Vagina (tissue), 2 donors: ENCODE results near the gene PAQR7. TPM values are rescaled to one million over a fixed set of nuclear protein-coding genes. Genes with fewer than 3 reads are reported as not detected.

ENCODE experiments used
- DNase-seq, 2 donors: peaks; one replicate each; pipeline ENCODE4 v3.0.0-alpha.2; 2017; ENCODE audit errors: extremely low spot score in 2 of 2
- H3K27ac ChIP-seq: fragments of 200-600 bp; sonication (generic); one replicate; pipeline ENCODE4 v1.5.1; 2019
- H3K27me3 ChIP-seq: fragments of 200-600 bp; sonication (generic); one replicate; pipeline ENCODE4 v1.5.1; 2019
- H3K36me3 ChIP-seq, 2 donors: fragments of 200-600 bp; sonication (generic); one replicate each; pipeline ENCODE4 v1.5.1; 2017 to 2019
- H3K4me1 ChIP-seq: fragments of 200-600 bp; sonication (generic); one replicate; pipeline ENCODE4 v1.5.1; 2019
- H3K4me3 ChIP-seq, 2 donors: fragments of 200-600 bp; sonication (generic); 1 replicate in 1 of 2; 2 replicates in 1 of 2; pipeline ENCODE4 v1.5.1; 2016 to 2019
- H3K9me3 ChIP-seq: fragments of 200-600 bp; sonication (generic); one replicate; pipeline ENCODE4 v1.5.1; 2019
- POLR2A ChIP-seq, 2 donors: fragments of 450-650 bp; IDR thresholded peaks; one replicate each; pipeline ENCODE4 v1.6.1; 2017; ENCODE audit warnings: antibody characterized with exemption in 2 of 2, mild to moderate bottlenecking in 2 of 2, moderate library complexity in 2 of 2
- POLR2AphosphoS5 ChIP-seq, 2 donors: sonication (generic); formaldehyde crosslinking; IDR thresholded peaks; one replicate each; pipeline ENCODE4 v1.9.0; 2017; ENCODE audit warnings: antibody characterized with exemption in 2 of 2, mild to moderate bottlenecking in 2 of 2, low read depth in 1 of 2; ENCODE audit not compliant: insufficient read depth in 1 of 2
- intact Hi-C: fragments of 100-400 bp; cut with DNase I; formaldehyde crosslinking; loops from one replicate; pipeline ENCODE4 v1.15.1; 2023
- total RNA-seq: library from RNA; depleted of rRNA; stranded (reverse); fragments of >200 nt; gene quantifications from one replicate; pipeline ENCODE4 v1.2.3, GENCODE V29; 2016
- TF ChIP-seq, protein P1 (sequence below), 3 experiments: fragments of 450-650 bp in 2 of 3; fragments of 200-600 bp in 1 of 3; sonication (generic) in 1 of 3; IDR thresholded peaks; one replicate each; pipeline ENCODE4 v1.5.1; 2017 to 2019; ENCODE audit warnings: antibody characterized with exemption in 3 of 3, mild to moderate bottlenecking in 2 of 3, moderate library complexity in 2 of 3

The PAQR7 gene
- total RNA-seq, 1 donor from 2014 or later, result 7.1 TPM

DNA sequence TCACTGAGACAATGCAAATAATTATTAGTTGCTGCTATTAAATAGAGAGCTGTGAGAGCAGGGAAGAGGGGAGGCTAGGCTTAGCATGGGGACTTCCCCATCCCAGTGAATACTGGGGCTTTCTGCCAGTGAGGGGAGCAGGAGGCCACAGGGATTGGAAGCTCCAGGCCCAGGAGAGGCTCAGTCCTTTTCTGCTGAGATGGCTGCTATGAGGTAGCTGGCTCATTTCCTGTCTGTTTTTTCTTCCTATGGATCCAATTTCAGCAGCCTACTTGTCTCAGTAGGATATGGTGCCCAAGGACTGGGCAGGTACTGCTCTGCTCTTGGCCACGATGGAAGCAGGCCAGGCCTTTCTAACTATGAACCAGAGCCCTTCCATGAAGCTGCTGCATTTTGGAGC is 20.8 kb upstream of the PAQR7 start:
- H3K36me3 ChIP-seq, result peaks cover 0 to 7% of the 10 kb centered on the region in 2 donors
- H3K9me3 ChIP-seq, result no peaks in the 10 kb centered on the region
- no peak overlapping the region for H3K27ac ChIP-seq
- no peak for TF ChIP-seq POLR2AphosphoS5 (IDR thresholded peaks at IDR 0.05; ENCODE audit: insufficient read depth in 1 of 2, low read depth in 1 of 2)
- TF ChIP-seq, protein P1, sequence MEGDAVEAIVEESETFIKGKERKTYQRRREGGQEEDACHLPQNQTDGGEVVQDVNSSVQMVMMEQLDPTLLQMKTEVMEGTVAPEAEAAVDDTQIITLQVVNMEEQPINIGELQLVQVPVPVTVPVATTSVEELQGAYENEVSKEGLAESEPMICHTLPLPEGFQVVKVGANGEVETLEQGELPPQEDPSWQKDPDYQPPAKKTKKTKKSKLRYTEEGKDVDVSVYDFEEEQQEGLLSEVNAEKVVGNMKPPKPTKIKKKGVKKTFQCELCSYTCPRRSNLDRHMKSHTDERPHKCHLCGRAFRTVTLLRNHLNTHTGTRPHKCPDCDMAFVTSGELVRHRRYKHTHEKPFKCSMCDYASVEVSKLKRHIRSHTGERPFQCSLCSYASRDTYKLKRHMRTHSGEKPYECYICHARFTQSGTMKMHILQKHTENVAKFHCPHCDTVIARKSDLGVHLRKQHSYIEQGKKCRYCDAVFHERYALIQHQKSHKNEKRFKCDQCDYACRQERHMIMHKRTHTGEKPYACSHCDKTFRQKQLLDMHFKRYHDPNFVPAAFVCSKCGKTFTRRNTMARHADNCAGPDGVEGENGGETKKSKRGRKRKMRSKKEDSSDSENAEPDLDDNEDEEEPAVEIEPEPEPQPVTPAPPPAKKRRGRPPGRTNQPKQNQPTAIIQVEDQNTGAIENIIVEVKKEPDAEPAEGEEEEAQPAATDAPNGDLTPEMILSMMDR (IDR thresholded peaks at IDR 0.05), result no peak
- no peak for TF ChIP-seq POLR2A (IDR thresholded peaks at IDR 0.05)
- no peak for DNase-seq
- intact Hi-C loops, result no loop called here
- peaks cover 39% of the 10 kb centered on the region for H3K4me1 ChIP-seq
- H3K27me3 ChIP-seq, result no peaks in the 10 kb centered on the region
- H3K4me3 ChIP-seq, result no peak overlapping the region

DNA sequence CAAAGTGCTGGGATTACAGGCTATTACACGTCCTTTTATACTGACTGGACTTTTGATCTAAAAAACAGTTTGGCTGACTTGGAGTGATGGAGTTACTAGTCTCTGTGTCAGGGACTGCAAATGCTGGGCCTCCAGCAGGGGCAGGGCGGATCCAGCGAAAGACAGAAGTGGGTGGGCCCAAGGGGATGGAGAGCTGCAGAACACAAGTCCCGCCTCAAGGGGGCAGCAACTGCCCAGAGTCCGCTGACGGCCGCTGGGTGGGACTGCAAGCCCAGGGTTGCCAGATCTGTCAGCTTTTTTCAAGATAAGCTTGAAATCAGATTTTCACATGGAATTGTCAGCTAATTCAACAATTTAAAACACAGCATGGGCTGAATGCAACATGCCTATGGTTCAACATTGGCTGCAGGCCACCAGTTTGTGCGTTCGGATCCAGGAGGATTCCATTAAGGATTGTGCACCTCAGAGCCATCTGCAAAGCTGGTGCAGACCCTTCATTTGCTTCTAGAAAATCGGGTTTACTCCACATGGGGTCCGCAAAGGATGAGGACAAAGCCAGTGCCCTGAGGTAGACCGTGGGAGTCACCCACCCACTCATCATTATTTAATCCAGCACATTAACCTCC is 20.0 kb upstream of the PAQR7 start:
- no peaks in the 10 kb centered on the region for H3K27me3 ChIP-seq
- DNase-seq, result no peak
- intact Hi-C loops, result loop anchor here (2.0 kb wide), 1 partner anchor 103 kb away; the partner anchor contains the start of gene PAFAH2
- H3K4me1 ChIP-seq, result peaks cover 46% of the 10 kb centered on the region
- no peak overlapping the region for H3K4me3 ChIP-seq
- peak overlapping the region; percentile 52 for H3K27ac ChIP-seq
- no peaks in the 10 kb centered on the region for H3K9me3 ChIP-seq
- no peaks in the 10 kb centered on the region for H3K36me3 ChIP-seq
- TF ChIP-seq, protein P1 (IDR thresholded peaks at IDR 0.05), result peak; percentile 79 to 97 (median 96)
- TF ChIP-seq POLR2A (IDR thresholded peaks at IDR 0.05) (no peak), POLR2AphosphoS5 (IDR thresholded peaks at IDR 0.05; ENCODE audit: insufficient read depth in 1 of 2, low read depth in 1 of 2) (peak; percentile 63 to 74)

DNA sequence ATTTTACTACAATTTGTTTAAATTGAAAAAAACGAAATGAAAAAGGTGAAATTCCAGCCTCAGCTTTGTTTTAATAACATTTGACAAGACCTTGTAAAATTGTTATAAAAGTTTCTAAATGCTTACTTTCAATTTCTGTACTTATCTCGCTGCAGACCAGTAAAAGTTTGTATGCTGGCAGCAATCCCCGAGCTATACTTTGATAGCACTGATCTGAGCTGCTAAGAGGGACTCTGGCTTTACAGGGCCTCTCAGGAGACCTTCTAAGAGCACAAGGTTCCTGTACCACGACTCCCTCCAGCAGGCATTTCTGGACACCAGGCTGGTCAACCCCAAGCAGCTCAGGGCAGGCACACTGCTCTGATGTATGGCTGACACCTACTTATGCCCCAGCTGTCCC is 17.6 kb upstream of the PAQR7 start:
- no peaks in the 10 kb centered on the region for H3K9me3 ChIP-seq
- H3K4me1 ChIP-seq, result peaks cover 49% of the 10 kb centered on the region
- H3K27me3 ChIP-seq, result no peaks in the 10 kb centered on the region
- no peaks in the 10 kb centered on the region for H3K36me3 ChIP-seq
- TF ChIP-seq POLR2AphosphoS5 (IDR thresholded peaks at IDR 0.05; ENCODE audit: insufficient read depth in 1 of 2, low read depth in 1 of 2) (no peak), POLR2A (IDR thresholded peaks at IDR 0.05) (no peak)
- TF ChIP-seq, protein P1 (IDR thresholded peaks at IDR 0.05), result no peak
- no peak overlapping the region for H3K4me3 ChIP-seq
- no peak for DNase-seq
- peak overlapping the region; percentile 90 for H3K27ac ChIP-seq
- intact Hi-C loops, result no loop called here

DNA sequence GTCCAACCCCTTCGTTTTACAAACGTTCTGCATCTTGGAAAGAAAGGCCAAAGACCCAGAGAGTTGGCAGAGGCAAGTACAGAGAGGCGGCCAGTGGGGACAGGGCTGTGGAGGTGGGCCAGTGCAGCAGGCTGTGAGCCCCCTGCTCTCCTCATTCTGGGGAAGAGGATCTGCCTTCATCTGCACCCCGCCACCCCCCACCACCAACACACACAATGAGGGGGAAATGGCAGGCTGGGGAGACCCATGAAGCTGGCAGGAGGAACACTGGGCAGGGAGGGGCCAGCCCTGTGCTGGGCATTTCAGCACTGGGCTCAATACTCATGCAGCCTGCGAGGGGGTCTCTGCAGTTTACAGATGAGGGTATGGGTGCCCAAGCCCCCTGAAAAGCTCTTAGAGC is 16.1 kb upstream of the PAQR7 start:
- Histone ChIP-seq H3K9me3 (no peaks in the 10 kb centered on the region), H3K4me1 (peaks cover 49% of the 10 kb centered on the region), H3K4me3 (no peak overlapping the region), H3K36me3 (no peaks in the 10 kb centered on the region), H3K27me3 (no peaks in the 10 kb centered on the region), H3K27ac (peak overlapping the region; percentile 90)
- intact Hi-C loops, result no loop called here
- TF ChIP-seq POLR2AphosphoS5 (IDR thresholded peaks at IDR 0.05; ENCODE audit: insufficient read depth in 1 of 2, low read depth in 1 of 2) (no peak), POLR2A (IDR thresholded peaks at IDR 0.05) (no peak)
- TF ChIP-seq, protein P1 (IDR thresholded peaks at IDR 0.05), result no peak
- no peak for DNase-seq

DNA sequence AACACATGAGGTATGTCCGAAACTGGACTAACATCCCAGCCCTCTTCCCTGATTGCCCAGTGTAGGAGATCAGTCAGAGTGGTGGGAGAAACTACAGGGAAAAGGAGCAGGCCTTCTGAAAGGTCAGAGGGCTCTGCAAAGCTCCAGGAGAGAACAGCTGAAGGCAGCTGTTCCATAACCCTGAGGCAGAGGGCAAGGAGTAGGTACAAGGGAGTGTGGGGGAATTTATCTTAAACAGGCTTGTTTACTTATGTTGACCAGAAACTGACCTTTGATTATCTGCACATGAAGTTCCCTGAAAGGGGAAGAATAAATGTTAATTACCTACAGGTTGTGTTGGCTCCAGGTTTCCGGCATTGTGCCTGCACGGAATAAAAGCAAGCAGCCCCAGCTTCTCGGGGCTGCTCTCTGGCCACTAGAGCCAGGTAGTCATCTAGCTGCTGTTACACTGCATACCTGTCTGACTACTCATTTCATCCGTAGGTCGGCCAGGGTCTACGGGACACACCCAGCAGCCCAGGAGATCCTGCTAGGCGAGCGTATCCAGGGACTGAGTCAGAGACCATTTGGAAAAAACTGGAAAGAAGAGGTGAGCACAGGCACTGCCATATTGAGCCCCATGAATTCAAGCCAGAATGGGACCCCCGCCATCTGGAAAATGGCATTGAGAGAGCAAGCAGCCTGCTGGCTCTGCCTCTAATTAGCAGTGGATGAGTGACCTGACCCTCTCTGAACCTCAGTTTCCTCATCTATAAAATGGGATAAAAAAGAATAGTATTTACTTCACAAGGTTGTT is 14.9 kb upstream of the PAQR7 start:
- Histone ChIP-seq H3K4me3 (no peak overlapping the region), H3K27me3 (no peaks in the 10 kb centered on the region), H3K27ac (peak overlapping the region; percentile 90), H3K36me3 (no peaks in the 10 kb centered on the region), H3K9me3 (no peaks in the 10 kb centered on the region), H3K4me1 (peaks cover 49% of the 10 kb centered on the region)
- TF ChIP-seq POLR2AphosphoS5 (IDR thresholded peaks at IDR 0.05; ENCODE audit: insufficient read depth in 1 of 2, low read depth in 1 of 2), result peak in 1 of 2 donors; percentile 85
- TF ChIP-seq, protein P1 (IDR thresholded peaks at IDR 0.05), result no peak
- DNase-seq, result no peak
- intact Hi-C loops, result no loop called here
